HG03039 (cell line): ENCODE data around the gene C11orf97.
"Not testable (repeated sequence)": the region's sequence is repeated elsewhere in the genome, so short reads cannot be mapped to it uniquely, and the experiment has no call there.

Source experiments
- ATAC-seq: cut with Tn5 transposase; IDR thresholded peaks from one replicate; pipeline ENCODE4 v1.9.1; 2021; ENCODE audit warnings: mild to moderate bottlenecking, moderate library complexity; ENCODE audit not compliant: unreplicated experiment

The C11orf97 gene

DNA sequence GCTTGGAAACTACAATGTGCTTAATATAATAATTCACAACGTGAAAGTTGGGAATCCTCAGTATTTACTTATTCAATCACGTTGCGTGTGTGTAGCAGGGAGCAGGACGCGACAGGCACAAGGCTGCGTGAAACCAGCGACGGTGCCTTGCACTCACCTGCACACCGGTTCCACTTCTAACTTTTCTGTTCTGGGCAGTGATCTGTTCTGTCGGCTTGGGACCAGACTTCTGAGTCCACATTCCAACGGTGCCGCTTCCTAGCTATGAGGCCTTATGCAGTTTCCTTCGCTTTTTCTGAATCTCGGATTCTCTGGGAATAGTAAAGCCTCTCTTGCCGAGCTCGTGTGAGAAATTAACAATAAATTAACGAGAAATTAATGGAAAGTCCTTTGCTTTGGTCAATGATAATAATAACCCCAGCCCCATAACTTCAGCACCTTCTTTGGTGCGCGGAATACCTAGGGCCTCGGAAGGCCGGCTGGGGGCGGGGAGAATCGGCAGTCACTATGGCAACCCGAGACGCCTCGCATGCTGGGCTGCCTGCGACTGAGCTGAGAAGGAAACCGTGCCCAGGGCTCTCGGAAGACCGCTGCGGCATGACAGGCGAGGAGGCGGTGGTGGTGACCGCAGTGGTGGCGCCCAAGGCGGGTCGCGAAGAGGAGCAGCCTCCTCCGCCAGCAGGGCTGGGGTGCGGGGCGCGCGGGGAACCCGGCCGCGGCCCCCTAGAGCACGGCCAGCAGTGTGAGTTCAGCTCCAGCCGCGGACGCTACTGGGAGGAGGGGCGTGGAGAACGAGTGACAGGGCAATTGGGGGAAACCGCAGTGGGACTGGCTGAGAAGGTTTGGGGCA, at the start of gene C11orf97:
Gene C11orf97, plus strand, starts transcription at position 530 of the 850 bp plus-strand sequence. Its CDS starts 68 bp downstream, at position 598.
- peak; percentile 68 for ATAC-seq

DNA sequence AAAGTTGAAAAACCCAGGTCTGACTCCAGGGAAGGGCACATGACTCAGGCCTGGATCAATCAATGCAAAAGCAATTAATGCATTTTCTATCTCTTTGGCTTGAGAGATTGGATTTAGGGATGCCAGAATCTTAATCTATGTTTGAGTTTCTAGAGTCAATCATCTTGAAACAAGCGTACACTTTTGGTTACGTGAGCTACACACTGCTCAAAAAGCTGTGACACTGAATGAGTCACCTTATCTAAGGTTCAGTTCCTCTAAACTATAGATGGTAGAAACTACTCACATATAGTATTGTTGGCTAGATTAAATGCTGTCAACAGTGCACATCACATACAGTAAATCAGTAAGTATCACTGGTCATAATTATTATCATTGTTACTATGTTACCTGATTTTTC, 42.8 kb upstream of the C11orf97 start:
- ATAC-seq, result peak; percentile 89

DNA sequence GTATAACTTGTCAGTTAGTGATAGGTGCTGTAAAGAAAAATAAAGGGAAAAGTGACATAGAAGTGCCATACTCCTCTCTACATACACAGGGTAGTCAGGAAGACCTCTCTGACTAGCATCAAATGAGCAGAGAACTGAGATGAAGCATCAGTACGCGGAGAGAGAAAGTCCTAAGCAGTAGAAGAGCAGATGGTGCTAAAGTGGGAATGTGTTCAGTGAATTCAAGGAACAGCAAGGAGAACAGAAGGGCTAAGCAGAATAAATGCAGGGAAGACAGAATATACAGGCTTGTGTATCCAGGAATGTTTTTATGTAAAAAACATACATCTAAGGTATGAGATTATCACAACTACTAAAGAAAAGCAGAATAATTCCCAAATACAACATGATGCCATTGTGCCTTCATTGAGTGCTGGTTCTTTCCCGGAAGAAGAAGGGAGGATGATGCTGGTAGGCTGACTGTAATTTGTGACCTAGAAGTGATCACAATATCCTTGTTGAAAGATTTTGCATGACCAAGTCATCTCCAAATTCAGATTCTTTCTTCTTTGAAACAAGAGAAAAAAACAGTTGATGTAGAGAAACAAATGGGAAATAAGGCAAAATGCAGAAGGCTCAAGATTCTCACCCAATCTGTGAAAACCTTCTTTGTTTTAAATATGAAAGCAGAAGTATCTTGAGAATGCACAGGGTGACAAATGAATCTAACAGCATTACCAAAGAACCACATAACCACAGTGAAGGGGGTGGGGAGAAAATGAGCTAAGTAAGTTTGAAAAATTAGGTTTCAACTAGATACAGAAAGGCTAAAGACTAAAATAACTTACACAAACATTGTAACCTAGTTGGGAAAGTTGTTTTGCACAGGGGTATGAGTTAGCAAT, 39.1 kb upstream of the C11orf97 start:
- peak; percentile 82 for ATAC-seq

- no peak for ATAC-seq
These were observed 34.6 kb upstream of the C11orf97 start for GRCh38 chr11:94477624-94478023.

DNA sequence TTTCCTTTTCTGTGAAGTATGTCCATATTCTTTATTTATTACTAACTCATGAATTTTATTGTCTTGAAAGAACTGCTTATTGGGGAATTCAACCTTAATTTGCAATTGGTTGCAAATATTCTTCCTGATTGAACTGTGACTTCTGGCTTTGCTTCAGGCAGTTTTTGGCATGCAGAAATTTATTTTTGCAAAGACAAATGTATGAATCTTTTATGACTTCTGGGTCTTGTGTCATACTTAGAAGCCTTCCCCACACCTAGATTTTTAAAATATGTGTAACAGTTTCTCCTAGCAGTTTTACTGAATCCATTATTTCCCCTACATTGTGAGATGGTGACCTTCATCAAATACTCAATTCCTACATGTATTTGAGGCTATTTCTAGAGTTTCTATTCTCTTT, 30.9 kb upstream of the C11orf97 start:
- ATAC-seq, result no peak

GRCh38 chr11:94486068-94486467, 26.2 kb upstream of the C11orf97 start:
- no peak for ATAC-seq

DNA sequence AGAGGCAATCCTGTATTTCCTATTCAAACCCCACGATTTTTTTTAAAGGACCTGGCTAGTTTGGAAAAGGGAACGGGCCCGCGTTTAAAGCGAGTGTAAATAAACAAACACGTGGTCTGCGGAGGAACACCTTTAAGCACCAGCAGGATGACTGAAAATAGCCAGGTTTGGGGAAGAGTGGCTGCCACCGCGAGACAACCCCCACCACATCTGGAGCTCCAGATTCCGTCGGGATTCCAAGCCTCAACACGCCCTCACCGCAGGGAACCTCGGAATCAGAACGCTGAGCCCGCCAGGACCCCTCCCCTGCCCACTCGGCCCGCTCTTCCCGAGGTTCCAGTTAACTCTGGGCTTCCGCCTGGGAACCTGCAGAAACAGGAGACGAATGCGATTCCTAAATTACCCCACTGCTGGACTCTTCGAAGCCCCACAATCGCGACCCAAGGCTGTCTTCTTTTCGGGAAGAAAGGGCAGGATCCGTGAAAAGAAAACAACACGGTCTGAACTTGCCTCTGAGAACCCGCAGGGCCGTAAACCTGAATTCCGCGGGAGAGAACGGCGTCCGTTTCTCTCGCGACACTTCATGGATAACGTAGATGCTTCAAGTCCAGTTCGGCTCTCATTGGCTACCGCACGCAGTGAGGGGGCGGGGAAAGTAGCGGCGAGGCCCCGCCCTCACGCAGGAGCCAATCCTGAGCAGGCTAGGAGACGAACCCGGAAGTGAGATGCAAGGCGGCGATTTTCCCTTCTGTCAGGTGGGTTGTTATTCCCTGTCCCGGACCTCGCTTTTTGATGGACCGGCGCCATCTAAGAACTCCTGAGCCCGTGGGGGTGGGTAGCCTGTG, 18.8 kb upstream of the C11orf97 start, which contains the start of the genes ANKRD49 and MRE11:
Gene ANKRD49, plus strand, starts transcription at position 704 of the 845 bp plus-strand sequence. CDS start 2,710 bp downstream, outside the sequence.
Gene MRE11, minus strand, starts transcription at position 564 of the 845 bp plus-strand sequence. CDS start 1,043 bp downstream, outside the sequence.
- ATAC-seq, result peak; percentile 99

DNA sequence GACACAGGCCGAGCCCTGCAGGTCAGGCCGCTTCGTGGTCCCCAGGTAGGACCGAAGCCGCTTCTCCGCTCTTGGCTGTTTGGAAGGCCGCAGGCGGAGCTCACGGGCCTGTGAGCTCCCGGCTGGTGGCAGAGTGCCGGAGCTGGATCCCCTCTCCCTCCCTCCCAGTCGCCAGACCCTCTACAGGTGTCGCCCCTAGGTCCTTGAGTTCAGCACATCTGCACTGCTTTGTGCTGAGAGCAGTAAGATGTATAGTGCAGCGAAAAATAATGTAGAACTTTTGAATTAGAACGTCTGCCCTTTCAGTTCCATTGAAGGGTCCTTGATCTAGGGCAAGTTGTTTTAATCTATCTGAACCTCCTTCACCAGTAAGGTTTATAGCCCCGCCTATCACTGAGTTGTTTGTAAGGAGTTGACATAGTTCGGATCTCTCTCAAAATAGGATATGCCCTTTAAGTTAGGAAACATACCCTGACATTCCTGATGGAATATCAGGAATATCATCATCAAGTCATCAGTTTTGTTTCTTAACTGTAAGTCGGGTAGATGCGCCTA, 18.1 kb upstream of the C11orf97 start:
- ATAC-seq, result peak; percentile 51

- no peak for ATAC-seq
These were observed 12.1 kb upstream of the C11orf97 start for GRCh38 chr11:94500181-94500580.

- no peak for ATAC-seq
These were observed 10.7 kb upstream of the C11orf97 start for GRCh38 chr11:94501522-94501921.

- no peak for ATAC-seq
These were observed 7.5 kb upstream of the C11orf97 start for GRCh38 chr11:94504689-94505293.

GRCh38 chr11:94506513-94506912, 5.7 kb upstream of the C11orf97 start:
- not testable (repeated sequence) for ATAC-seq

DNA sequence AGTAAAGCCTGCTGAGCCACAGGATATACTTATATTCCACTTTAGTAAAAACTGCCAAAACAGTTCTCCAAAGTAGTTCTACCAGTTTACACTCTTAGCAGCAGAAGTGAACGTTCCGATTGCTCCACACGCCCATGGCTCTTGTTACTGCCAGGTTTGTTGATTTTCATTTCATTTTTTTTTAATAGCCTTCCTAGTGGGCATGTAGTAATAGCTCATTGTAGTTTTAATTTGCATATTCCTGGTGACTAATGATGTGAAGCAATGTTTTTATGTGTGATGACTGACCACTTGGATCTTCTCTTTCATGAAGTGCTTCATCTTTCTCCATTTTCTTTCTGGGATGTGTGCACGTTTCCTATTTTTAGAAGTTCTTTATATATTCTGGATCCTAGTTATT, 4.8 kb upstream of the C11orf97 start:
- ATAC-seq, result no peak

DNA sequence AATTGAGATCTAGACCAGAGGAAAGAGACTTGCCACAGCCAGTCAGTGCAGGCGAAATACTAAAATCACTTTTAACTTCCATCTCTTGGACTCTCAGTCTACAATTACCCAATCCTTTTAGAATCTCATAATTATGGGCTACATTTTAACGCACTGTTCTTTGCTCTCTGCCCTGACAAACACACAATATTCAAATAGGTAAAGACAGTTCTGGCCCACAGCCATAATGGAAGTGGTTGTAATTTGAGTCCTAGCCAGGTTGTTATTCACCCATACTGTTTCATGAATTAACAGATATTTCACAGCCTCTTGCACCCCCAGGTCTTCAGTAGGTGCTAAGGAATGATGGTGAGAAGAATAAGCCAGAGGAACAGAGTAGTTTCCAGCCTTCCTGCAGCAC, 830 bp downstream of the C11orf97 start:
- no peak for ATAC-seq

DNA sequence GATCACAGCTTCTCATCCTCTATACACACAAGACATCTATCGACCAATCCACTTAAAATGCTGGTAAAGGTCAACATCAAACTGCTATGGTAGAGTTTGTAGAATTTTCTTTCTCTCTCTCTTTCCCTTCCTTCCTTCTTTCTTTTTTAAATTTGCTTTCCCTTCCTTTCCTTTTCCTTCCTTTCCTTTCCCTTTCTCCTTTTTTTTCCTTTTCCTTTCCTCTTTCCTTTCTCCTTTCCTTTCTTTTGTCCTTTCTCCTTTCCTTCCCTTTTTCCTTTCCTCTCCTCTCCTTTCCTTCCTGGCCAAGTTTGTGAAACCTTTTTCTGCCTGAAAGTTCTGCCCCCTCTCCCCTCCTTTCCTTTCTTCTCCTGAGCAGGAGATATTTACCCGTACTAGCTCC, 3.1 kb downstream of the C11orf97 start:
- ATAC-seq, result no peak

- ATAC-seq, result no peak
These were observed 4.5 kb downstream of the C11orf97 start for GRCh38 chr11:94516725-94517124.

DNA sequence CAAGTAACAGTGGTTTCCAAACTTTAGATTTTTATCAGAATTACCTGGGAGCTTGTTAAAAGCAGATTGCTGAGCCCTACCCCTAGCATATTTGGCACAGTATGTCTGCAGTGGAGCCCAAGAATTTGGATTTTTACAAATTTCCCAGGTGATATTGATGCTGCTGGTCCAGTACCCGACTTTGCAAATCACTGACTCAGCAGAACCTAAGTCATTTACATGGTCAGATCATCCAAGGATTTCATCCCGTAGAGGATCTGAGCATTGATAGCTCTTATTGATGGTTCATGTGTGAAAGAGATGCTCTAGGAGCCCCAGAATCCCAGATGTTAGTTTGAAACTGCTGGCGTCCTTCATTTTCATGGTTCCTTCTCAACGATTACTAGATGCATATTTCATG, 6.0 kb downstream of the C11orf97 start:
- ATAC-seq, result no peak

DNA sequence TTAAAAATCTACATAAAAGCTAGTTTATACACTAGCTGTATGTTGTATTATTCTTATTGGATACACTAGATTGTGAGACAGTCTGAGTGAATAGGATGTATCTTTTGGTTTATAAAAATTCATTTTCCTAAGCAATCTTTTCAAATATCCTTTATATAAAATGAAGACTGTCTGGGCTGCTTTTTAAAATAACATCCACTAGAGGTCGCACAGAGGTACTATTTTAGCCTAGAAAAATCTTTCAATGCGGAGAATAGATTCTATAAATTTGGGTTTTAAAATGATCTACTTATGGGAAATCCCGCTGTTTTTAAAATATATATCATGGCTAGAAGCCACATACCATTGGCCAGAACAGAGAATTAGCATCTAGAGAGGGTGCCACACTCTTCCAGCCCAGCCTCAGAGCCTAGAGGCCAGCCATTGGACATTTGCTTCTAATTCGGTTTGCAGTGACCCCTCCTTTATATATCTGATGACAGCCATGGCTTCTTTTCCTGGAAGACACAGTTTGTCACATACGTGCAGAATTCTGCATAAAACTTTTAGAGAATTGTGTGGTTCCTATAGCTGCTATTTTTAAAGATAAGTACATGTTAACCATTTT, 7.3 kb downstream of the C11orf97 start:
- no peak for ATAC-seq

GRCh38 chr11:94521684-94522083, 9.4 kb downstream of the C11orf97 start:
- ATAC-seq, result no peak
